SK-N-SH (cell line): ENCODE results near the gene GGACT.

Source experiments
- EZH2phosphoT487 ChIP-seq: fragments of 200-600 bp; sonication (generic); IDR thresholded peaks from 2 replicates; pipeline ENCODE4 v1.6.1; 2017; ENCODE audit warnings: low read depth, mixed run types, mild to moderate bottlenecking, antibody characterized with exemption, moderate library complexity, borderline replicate concordance
- TCF12 ChIP-seq: IDR thresholded peaks from 2 replicates; pipeline ENCODE4 v1.4.0; 2012
- TF ChIP-seq, protein P1 (sequence below): fragments of 200-600 bp; sonication (generic); IDR thresholded peaks from 2 replicates; pipeline ENCODE4 v1.6.1; 2017; ENCODE audit warnings: antibody characterized with exemption, mild to moderate bottlenecking, moderate library complexity

DNA sequence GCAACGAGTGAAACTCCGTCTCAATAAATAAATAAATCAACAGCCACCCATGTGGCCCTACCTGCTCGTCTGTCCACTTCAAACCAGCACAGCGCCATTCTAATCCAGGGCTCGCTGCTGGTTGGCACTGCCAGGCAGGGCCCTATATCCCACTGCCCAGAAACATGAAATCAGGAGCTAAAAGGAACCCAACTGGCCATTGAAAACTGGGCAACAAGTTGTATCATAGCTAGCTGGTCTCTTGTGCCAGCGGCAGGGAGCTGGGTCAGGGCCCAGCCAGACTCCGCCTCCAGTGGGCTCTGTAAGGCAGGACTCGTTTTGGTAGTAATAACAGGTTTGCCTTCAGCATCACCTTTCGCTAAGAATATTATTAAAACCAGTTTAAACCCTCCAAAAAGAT, 39.3 kb downstream of the GGACT start:
- TF ChIP-seq EZH2phosphoT487 (no peak), TCF12 (no peak)
- TF ChIP-seq, protein P1, sequence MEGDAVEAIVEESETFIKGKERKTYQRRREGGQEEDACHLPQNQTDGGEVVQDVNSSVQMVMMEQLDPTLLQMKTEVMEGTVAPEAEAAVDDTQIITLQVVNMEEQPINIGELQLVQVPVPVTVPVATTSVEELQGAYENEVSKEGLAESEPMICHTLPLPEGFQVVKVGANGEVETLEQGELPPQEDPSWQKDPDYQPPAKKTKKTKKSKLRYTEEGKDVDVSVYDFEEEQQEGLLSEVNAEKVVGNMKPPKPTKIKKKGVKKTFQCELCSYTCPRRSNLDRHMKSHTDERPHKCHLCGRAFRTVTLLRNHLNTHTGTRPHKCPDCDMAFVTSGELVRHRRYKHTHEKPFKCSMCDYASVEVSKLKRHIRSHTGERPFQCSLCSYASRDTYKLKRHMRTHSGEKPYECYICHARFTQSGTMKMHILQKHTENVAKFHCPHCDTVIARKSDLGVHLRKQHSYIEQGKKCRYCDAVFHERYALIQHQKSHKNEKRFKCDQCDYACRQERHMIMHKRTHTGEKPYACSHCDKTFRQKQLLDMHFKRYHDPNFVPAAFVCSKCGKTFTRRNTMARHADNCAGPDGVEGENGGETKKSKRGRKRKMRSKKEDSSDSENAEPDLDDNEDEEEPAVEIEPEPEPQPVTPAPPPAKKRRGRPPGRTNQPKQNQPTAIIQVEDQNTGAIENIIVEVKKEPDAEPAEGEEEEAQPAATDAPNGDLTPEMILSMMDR: no peak
